Thyroid gland (tissue), 4 donors: ENCODE measurements around the gene TK2. TPM values are rescaled to one million over a fixed set of nuclear protein-coding genes. Genes with fewer than 3 reads are reported as not detected.

Source experiments
- DNase-seq, 2 donors: peaks; one replicate each; pipeline ENCODE4 v3.0.0-alpha.2; 2019
- H3K27ac ChIP-seq, 3 donors: fragments of 200-600 bp; sonication (generic); 1 replicate in 2 of 3; 2 replicates in 1 of 3; pipeline ENCODE4 v1.5.1; 2016 to 2019; ENCODE audit warnings: mild to moderate bottlenecking in 1 of 3, moderate library complexity in 1 of 3
- H3K27me3 ChIP-seq: fragments of 200-600 bp; sonication (generic); one replicate; pipeline ENCODE4 v1.5.1; 2019
- H3K36me3 ChIP-seq, 2 donors: fragments of 200-600 bp; sonication (generic); one replicate each; pipeline ENCODE4 v1.5.1; 2016 to 2019
- H3K4me1 ChIP-seq, 2 donors: fragments of 200-600 bp; sonication (generic); one replicate each; pipeline ENCODE4 v1.5.1; 2017 to 2019
- H3K4me3 ChIP-seq, 3 donors: fragments of 200-600 bp; sonication (generic); replicated peaks in 1 of 3; 1 replicate in 2 of 3; 2 replicates in 1 of 3; pipeline ENCODE4 v1.5.1; 2016; ENCODE audit warnings: mild to moderate bottlenecking in 1 of 3
- H3K9me3 ChIP-seq: fragments of 200-600 bp; sonication (generic); one replicate; pipeline ENCODE4 v1.5.1; 2017
- POLR2A ChIP-seq, 2 donors: fragments of 450-650 bp; IDR thresholded peaks; one replicate each; pipeline ENCODE4 v1.6.1; 2017; ENCODE audit warnings: antibody characterized with exemption in 2 of 2, mild to moderate bottlenecking in 2 of 2, moderate library complexity in 1 of 2
- WGBS, 2 donors: methylation state at CpG; one replicate each; pipeline ENCODE4 v1.1.5; 2017; 5-methylcytosine and 5-hydroxymethylcytosine counted together
- intact Hi-C: fragments of 100-400 bp; cut with DNase I; formaldehyde crosslinking; loops from one replicate; pipeline ENCODE4 v1.15.1; 2023
- total RNA-seq, 4 donors: library from RNA; depleted of rRNA; stranded (reverse); fragments of >200 nt; gene quantifications; one replicate each; pipeline ENCODE4 v1.2.3, GENCODE V29; 2016
- TF ChIP-seq, protein P1 (sequence below), 6 experiments: fragments of 200-600 bp in 3 of 6; fragments of 450-650 bp in 3 of 6; sonication (generic) in 3 of 6; IDR thresholded peaks; one replicate each; pipeline ENCODE4 v1.5.1; 2016 to 2019; ENCODE audit warnings: antibody characterized with exemption in 6 of 6, mild to moderate bottlenecking in 2 of 6, inconsistent platforms in 1 of 6, moderate library complexity in 1 of 6

The TK2 gene
- total RNA-seq, 4 donors from 2014 or later, result 31.6 to 55.5 (median 46.6) TPM

DNA sequence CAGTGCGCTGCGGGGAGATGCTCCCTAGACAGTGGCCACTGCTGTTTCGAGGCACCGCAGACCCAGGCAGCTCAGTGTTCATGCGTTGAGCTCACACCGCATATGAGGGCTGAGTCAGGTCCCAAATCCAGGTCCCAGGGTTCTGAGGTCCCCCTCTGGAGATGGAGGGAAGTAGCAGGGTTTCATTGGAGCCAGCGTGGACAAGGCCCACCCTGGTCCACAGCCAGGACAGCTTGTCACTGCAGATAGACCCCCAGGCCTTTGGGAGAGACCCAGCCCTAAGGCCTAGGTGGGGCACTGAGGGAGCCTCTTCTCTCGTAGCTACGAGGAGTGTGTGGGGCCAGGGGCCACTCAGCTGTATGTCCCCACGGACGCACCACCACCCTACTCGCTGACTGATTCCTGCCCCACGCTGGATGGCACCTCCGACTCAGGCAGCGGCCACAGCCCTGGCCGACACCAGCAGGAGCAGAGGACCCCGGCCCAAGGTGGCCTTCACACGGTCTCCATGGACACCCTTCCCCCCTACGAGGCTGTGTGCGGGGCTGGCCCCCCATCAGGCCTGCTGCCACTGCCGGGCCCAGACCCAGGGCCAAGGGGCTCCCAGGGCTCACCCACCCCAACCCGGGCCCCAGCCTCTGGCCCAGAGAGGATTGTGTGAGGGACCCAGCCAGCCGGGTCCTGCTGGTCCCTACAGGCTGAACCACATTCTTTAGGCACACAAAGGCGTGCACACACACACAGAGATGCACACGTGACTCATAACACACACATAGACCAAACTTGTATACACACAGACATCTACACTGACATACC, 69.4 kb downstream of the TK2 start:
- Histone ChIP-seq H3K4me3 (no peak overlapping the region), H3K27ac (no peak overlapping the region), H3K9me3 (no peaks in the 10 kb centered on the region), H3K27me3 (no peaks in the 10 kb centered on the region), H3K4me1 (peaks cover 0 to 8% of the 10 kb centered on the region in 2 donors), H3K36me3 (no peaks in the 10 kb centered on the region)
- intact Hi-C loops, result loop anchor here (5.0 kb wide), 4 partner anchors 67 to 123 kb away; partner anchors contain the start of gene CMTM3
- WGBS, 2 donors, result 81 to 85% methylated on average over 8 to 12 of the region's 25 CpGs
- DNase-seq, result no peak
- TF ChIP-seq POLR2A (IDR thresholded peaks at IDR 0.05), result no peak
- TF ChIP-seq, protein P1, sequence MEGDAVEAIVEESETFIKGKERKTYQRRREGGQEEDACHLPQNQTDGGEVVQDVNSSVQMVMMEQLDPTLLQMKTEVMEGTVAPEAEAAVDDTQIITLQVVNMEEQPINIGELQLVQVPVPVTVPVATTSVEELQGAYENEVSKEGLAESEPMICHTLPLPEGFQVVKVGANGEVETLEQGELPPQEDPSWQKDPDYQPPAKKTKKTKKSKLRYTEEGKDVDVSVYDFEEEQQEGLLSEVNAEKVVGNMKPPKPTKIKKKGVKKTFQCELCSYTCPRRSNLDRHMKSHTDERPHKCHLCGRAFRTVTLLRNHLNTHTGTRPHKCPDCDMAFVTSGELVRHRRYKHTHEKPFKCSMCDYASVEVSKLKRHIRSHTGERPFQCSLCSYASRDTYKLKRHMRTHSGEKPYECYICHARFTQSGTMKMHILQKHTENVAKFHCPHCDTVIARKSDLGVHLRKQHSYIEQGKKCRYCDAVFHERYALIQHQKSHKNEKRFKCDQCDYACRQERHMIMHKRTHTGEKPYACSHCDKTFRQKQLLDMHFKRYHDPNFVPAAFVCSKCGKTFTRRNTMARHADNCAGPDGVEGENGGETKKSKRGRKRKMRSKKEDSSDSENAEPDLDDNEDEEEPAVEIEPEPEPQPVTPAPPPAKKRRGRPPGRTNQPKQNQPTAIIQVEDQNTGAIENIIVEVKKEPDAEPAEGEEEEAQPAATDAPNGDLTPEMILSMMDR (IDR thresholded peaks at IDR 0.05), result no peak

DNA sequence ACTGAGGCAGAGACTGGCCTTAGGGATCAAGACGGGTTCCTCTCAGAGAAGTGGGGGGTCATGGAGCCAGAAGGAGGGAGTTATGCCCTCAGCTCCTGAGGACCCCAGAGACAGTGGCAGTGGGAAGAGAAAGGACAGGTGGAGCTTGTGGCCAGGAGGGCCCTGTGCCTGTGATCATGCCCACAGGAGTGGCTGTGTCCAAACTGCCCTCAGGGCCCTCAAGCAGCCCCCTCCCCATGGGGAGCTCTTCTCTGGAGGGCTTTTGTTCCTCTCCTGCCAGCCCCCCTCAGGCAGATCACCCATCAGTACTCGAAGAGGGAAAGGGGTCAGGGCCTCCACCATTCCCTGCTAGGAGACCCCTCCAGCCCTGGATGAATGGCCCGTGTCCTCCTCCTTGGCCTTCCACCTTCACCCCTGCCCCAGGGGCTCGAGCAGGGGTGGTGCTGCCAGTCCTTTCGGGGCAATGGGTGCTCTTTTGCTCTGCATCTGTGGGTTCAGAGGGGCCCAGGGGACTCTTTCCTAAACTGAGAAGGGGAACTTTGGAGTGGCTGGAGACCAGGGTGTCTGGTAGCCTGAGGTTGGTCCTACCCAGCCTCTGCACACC, 70.2 kb downstream of the TK2 start:
- H3K36me3 ChIP-seq, result no peaks in the 10 kb centered on the region
- no peaks in the 10 kb centered on the region for H3K9me3 ChIP-seq
- no peak for DNase-seq
- H3K27ac ChIP-seq, result no peak overlapping the region
- peaks cover 0 to 8% of the 10 kb centered on the region in 2 donors for H3K4me1 ChIP-seq
- intact Hi-C loops, result loop anchor here (5.0 kb wide), 4 partner anchors 68 to 123 kb away; partner anchors contain the start of gene CMTM3
- 72 to 85% methylated on average over 2 to 5 of the region's 5 CpGs for WGBS, 2 donors
- no peaks in the 10 kb centered on the region for H3K27me3 ChIP-seq
- no peak overlapping the region for H3K4me3 ChIP-seq
- TF ChIP-seq, protein P1 (IDR thresholded peaks at IDR 0.05), result no peak
- no peak for TF ChIP-seq POLR2A (IDR thresholded peaks at IDR 0.05)

DNA sequence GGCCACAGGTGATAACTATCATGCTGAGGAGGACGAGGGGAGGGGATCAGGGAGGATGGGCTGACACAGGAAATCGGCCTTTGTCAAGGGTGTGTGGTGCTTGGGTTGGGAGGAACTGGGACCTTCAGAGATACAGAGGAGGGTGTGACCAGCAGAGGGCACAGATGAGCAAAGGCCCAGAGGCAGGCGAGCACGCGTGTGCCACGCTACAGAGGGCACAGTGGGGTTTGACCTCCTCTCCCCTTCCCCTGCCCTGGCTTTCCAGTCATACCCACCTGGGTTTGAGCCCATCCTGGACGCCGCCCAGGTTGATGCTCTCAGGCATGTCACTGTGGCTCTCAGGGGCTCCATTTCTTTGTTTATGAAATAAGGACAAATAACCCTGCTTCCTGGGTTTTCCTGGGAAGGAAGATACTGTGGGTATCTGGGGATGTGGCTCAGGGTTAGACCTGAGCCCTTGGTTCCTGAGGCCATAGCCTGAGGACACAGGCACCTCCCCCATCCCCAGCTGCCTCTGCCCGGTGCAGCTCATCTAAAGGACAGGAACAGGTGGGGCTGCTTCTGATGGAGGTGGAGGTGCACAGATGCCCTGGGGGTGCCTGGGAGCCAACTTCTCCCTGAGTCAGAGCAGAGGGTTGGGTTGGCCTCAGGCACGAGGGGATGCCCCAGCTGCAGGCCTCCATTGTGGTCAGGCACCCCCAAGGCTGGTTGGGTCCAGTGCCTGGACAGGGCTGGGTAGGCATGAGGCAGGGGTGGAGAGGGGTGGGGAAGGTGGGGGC, 71.0 kb downstream of the TK2 start:
- TF ChIP-seq, protein P1 (IDR thresholded peaks at IDR 0.05), result peak; percentile 35 to 81 (median 72)
- TF ChIP-seq POLR2A (IDR thresholded peaks at IDR 0.05), result no peak
- H3K4me1 ChIP-seq, result peaks cover 0 to 8% of the 10 kb centered on the region in 2 donors
- no peaks in the 10 kb centered on the region for H3K9me3 ChIP-seq
- H3K27me3 ChIP-seq, result no peaks in the 10 kb centered on the region
- DNase-seq, result peak; percentile 73 to 74
- no peaks in the 10 kb centered on the region for H3K36me3 ChIP-seq
- intact Hi-C loops, result no loop called here
- 32% methylated on average over 9 of the region's 10 CpGs for WGBS, 2 donors
- no peak overlapping the region for H3K4me3 ChIP-seq
- no peak overlapping the region for H3K27ac ChIP-seq

DNA sequence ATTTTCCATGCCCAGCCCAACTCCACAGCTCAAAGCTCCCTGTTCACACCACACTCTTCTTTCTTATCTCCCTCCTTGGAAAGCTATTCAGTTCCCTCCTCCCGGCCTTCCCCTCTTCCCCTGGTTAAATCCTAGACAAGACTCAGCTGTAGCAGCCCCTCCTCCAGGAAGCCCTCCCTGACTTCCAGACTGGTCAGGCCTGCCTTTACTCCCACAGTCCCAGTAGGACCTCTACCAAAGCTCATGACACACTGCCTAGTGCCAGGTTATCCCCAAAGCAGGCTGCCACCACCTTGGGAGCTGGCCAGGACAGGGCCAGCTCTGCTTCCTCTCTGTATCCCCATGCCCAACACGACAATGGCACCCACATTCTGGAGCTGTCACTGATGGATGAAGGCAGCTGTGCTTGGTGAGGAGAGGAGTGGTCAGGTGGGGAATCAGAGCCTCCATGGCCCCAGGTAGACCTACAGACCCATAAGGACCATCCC, 72.8 kb downstream of the TK2 start:
- no peak overlapping the region for H3K4me3 ChIP-seq
- WGBS, 2 donors, result 52 to 75% methylated on average over 2 of the region's 2 CpGs
- no peaks in the 10 kb centered on the region for H3K27me3 ChIP-seq
- DNase-seq, result no peak
- intact Hi-C loops, result no loop called here
- TF ChIP-seq POLR2A (IDR thresholded peaks at IDR 0.05), result no peak
- TF ChIP-seq, protein P1 (IDR thresholded peaks at IDR 0.05), result no peak
- no peak overlapping the region for H3K27ac ChIP-seq
- no peaks in the 10 kb centered on the region for H3K9me3 ChIP-seq
- peaks cover 0 to 8% of the 10 kb centered on the region in 2 donors for H3K4me1 ChIP-seq
- no peaks in the 10 kb centered on the region for H3K36me3 ChIP-seq
